CD4-positive, alpha-beta T cell treated with Interferon gamma for 1 hour (primary cell): ENCODE data around the gene KCNQ4.

Source experiments
- DNase-seq: peaks from one replicate; pipeline ENCODE4 v3.0.0-alpha.2; 2020

KCNQ4 gene

GRCh38 chr1:40755067-40755466 lies 28.5 kb upstream of the KCNQ4 start:
- DNase-seq, result no peak

GRCh38 chr1:40756523-40756922 lies 27.1 kb upstream of the KCNQ4 start:
- no peak for DNase-seq

DNA sequence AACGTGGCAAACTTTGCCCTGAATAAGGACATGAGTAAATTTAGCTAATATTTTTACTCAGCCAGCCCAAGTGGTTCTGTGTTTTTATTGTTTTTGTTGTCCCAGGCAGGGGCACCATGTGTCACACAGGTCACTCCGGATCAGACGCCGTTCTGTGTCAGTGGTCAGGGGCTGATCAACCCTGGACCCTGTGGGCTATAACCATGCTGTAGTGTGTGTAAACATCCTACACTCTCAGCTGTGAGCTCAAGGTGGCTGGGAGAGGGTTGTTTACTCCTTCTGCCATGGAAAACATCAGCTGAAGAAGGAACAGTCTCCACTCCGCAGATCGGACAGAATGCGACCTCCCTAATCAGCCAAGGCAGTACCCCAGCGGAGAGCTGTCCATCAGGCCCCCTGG lies 26.5 kb upstream of the KCNQ4 start:
- no peak for DNase-seq

- no peak for DNase-seq
These were observed 25.6 kb upstream of the KCNQ4 start for GRCh38 chr1:40758004-40758403.

DNA sequence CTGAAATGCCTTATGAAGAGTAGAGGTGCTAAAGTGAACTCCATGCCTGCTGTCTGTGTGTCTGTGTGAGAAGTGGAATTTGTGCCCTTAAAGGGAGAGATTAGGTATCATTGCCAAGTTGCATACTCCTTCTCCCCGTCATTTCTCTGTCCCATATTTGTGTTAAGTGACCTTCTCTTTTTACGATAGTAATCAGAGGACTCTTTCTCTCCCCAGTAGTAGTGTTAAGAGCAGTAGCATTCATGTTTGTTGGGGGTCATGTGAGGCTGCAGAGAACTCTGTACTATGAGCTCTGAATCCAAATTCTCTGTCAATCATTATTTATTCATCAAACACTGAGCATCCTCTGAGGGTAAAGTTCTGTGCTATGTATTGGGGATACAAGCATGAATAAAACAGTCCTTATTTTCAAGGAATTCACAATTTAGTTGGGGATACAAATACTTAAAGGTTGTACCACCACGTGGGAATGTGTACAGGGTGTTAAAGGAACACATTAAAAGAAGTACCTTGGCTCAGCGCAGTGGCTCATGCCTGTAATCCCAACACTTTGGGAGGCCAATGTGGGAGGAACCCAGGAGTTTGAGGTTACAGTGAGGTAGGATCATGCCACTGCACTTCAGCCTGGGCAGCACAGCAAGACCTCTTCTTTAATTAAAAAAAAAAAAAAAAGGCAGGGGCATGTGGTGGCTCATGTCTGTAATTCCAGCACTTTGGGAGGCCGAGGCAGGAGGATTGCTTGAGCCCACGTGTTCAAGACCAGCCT lies 24.8 kb upstream of the KCNQ4 start:
- DNase-seq, result no peak

DNA sequence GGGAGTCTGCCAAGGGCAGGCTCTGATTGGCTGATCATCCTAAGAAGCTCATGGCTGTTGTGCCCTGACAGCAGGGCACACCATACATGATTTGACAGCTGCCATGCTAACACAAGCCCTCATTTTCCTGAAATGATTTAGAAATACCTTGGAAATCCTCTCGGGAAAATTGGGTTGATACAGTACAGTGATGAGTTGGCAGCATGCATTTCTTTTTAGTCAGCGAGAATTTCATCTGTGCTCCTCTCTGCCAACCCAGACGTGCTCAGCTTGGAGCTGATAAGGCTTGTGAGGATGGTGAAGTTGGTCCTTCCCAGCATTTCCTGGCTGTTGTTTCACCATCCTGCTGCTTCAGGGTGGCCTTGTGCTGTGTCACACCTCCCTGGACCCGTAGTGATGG lies 22.6 kb upstream of the KCNQ4 start:
- no peak for DNase-seq

GRCh38 chr1:40762144-40762923 lies 21.3 kb upstream of the KCNQ4 start:
- no peak for DNase-seq

- DNase-seq, result no peak
These were observed 19.6 kb upstream of the KCNQ4 start for GRCh38 chr1:40763742-40764532.

DNA sequence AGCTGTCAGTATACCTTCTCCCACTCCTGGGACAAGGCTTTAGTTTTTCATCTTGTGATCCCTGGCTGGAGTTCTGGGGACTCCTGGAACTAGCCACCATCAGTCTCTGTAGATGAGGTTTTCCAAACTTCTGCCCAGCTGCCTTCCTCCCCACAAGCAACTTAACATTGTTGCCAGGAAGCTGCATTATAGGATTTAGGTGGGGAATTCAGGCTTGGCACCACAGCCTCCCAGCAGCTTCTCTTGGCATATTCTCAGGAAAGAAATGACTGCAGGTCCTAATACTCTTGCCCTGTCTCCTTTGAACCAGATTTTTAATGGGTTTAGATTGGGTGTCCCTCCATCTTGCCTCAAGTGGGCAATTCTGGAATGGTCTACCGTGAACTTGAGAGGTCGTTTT lies 18.6 kb upstream of the KCNQ4 start:
- no peak for DNase-seq

DNA sequence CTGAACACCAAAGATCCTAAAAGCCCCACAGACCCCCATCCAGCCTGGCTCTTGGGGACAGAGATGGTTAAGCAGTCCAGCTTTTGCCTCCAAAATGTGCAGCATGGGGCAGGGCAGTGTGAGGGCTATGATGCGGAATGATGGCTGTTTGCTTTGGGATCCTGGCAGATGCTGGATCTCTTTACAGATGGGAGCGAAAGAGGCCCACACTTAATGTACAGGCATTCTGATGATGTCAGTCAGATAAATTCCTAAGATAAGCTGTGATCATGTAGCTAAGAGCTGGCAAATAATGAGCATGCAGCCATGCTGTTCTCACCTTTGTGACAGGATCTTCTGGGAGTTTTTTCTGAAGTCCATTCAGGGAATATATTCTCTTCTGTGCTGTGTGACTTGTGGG lies 17.6 kb upstream of the KCNQ4 start:
- no peak for DNase-seq

GRCh38 chr1:40766560-40766959 lies 17.0 kb upstream of the KCNQ4 start:
- DNase-seq, result no peak

DNA sequence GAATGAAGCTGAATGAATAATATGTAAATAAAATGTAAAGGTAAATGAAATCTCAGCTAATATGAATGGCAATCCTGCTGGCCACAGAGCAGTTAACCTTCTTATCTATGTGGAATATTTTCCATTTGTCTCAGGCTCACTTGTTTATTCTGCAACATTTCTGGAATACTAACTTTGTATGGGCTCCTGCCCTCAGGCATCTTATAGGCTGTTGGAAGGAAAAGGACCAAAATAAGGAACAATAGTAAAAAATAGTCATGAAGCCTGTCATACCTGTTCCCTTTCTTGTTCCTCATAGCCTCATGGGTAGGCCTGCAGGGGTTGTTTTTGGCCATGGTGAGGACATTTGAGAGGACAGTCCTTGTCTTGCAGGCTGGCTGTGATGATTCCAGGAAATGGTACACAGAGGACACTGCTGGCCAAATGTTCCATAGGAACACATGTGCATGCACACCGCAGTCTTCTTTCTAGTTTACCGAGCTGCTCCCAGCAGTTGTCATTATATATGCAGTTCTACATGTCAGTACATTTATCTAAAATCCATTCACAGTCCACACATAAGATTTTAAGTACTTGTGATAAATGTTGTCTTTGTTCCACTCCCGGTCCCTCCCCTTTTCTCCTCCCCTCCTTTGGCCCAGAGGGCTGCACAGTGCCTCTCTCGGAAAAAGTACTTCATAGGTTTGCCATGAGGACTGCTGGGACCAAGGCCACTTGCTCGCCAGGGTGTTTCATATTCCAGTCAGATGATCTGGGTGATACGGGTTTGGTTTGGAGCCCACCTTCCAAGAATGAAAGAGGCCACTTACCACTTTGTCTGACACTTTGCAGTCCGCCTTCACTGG lies 15.2 kb upstream of the KCNQ4 start:
- no peak for DNase-seq

GRCh38 chr1:40769815-40770214 lies 13.8 kb upstream of the KCNQ4 start:
- no peak for DNase-seq

- no peak for DNase-seq
These were observed 13.1 kb upstream of the KCNQ4 start for GRCh38 chr1:40770296-40771070.

- no peak for DNase-seq
These were observed 11.2 kb upstream of the KCNQ4 start for GRCh38 chr1:40772146-40772955.

DNA sequence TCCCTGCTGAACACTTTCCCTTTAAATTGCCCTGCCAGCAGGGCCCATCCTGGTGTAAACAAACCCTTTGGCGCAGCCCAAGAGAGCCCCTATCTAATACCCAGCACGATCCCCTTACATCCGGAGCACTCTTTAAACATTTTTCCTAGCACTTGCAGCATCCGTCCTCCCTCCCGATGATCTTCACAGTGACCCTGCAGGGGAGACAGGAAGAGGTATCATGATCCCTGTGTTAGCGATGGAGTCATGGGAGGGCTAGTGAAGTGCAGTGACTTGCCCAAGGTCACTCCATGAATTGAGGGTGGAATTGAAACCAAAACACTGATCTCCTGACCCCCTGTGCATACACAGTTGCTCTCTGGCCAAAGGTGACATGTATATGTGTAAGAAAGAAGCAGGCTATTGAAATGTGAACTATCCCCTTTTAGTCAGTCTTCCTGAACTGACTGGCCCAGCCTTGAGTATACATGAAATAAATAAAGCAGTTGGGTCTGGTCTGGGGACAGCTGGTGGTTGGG lies 9.8 kb upstream of the KCNQ4 start:
- no peak for DNase-seq

GRCh38 chr1:40774266-40774998 lies 9.2 kb upstream of the KCNQ4 start:
- DNase-seq, result peak; percentile 49

DNA sequence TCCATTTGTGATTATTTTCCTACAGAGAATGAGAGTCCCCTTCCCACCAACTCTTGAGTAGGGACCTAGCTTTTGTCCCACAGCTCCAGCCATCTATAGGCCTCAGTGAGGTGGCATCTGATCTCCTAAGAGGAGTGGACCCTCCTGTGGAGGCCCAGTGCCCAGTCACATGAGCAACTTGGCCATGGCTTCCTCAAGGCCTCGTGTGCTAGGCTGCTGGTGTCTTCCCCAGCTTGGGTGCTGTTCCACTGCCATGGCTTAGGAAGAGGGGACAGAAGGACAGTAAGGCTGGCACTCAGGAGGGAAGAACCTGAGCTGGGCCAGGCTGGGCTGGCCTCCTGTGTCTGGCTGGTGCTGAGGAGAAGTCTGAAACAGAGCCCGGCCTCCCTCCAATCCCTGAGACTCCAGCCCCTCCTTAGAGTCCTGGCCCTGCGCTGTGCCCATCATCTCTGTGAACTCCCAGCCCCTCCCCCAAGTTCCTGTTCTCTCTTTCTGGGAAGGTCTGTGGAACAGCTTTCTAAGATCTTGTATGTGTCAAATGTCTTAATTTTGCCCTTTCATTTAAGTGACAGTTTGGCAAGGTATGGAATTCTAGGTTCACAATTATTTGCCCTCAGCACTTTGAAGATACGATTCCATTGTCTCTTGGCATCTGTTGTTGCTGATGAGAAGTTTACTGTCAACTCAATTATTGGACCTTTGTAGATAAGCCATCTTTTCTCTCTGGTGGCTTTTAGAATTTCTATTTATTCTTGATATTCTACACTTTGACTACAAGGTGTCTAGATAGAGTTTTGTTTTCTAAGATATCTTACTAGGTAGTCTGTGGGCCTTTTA lies 7.1 kb upstream of the KCNQ4 start:
- DNase-seq, result no peak
